Measurements from ENCODE around the gene MECP2.
"Not testable (repeated sequence)": the region's sequence is repeated elsewhere in the genome, so short reads cannot be mapped to it uniquely, and the experiment has no call there.

The MECP2 gene

DNA sequence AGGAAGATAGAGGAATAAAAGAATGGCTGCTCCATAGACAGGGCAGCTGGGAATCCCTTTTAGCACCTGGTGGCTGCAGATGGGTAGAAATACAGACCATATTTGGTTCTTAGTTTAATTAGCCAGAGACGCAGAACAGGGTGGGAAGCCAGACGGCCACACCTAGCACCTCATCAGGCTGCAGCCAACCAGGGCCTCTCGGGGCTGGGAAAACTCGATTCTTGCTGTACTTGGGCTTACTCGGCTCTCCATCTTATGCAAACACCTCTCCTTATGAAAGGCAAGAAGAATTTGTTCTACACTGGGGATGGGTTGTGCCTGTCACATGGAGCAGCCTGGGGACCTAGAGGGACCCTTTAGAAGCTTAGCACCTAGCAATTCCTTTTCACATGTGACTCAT is 97.5 kb downstream of the MECP2 start:
- no peak for TF ChIP-seq CTCF (conservative IDR thresholded peaks at IDR 0.05; ENCODE audit: low read depth, low read length)
- Histone ChIP-seq H3K79me2 (ENCODE audit: insufficient read depth, low read depth) (no peaks in the 10 kb centered on the region), H3K4me2 (no peak overlapping the region), H2AFZ (ENCODE audit: low read depth) (no peak overlapping the region), H3K9ac (no peak overlapping the region), H4K20me1 (ENCODE audit: insufficient read depth) (no peaks in the 10 kb centered on the region), H3K4me3 (IDR thresholded peaks at IDR 0.05; ENCODE audit: insufficient read depth, low read depth, low read length) (no peak overlapping the region), H3K36me3 (ENCODE audit: insufficient read depth) (no peaks in the 10 kb centered on the region), H3K27ac (no peak overlapping the region), H3K27me3 (ENCODE audit: insufficient read depth, low read depth) (no peaks in the 10 kb centered on the region), H3K4me1 (ENCODE audit: low read depth, poor library complexity, severe bottlenecking) (peaks cover 34% of the 10 kb centered on the region)

GRCh38 chrX:153999359-154000037 is 98.0 kb downstream of the MECP2 start:
- Histone ChIP-seq H3K79me2 (ENCODE audit: insufficient read depth, low read depth) (no peaks in the 10 kb centered on the region), H3K4me2 (no peak overlapping the region), H3K4me1 (ENCODE audit: low read depth, poor library complexity, severe bottlenecking) (peaks cover 34% of the 10 kb centered on the region), H3K27ac (no peak overlapping the region), H4K20me1 (ENCODE audit: insufficient read depth) (no peaks in the 10 kb centered on the region), H3K36me3 (ENCODE audit: insufficient read depth) (no peaks in the 10 kb centered on the region), H3K4me3 (IDR thresholded peaks at IDR 0.05; ENCODE audit: insufficient read depth, low read depth, low read length) (no peak overlapping the region), H3K9ac (no peak overlapping the region), H3K27me3 (ENCODE audit: insufficient read depth, low read depth) (no peaks in the 10 kb centered on the region), H2AFZ (ENCODE audit: low read depth) (no peak overlapping the region)
- no peak for TF ChIP-seq CTCF (conservative IDR thresholded peaks at IDR 0.05; ENCODE audit: low read depth, low read length)

DNA sequence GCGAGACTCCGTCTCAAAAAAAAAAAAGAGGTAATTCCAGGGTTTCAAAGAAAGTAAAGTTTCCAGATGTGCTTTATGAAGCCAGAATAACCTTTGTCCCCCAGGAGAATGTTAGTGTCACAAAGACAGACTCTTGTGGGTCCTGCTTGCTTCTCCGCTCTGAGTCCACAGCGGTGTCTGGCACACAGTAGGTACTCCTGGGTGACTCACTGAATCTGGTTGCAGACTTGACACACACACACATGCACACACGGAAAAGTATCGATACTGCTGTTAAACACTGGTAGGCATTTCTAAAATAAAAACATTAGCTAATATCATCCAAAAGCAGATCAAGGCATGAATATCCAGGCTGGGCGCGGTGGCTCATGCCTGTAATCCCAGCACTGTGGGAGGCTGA is 102.0 kb downstream of the MECP2 start:
- TF ChIP-seq CTCF (conservative IDR thresholded peaks at IDR 0.05; ENCODE audit: low read depth, low read length): no peak
- Histone ChIP-seq H3K4me2 (no peak overlapping the region), H3K27ac (no peak overlapping the region), H2AFZ (ENCODE audit: low read depth) (no peak overlapping the region), H3K4me1 (ENCODE audit: low read depth, poor library complexity, severe bottlenecking) (no peaks in the 10 kb centered on the region), H3K36me3 (ENCODE audit: insufficient read depth) (no peaks in the 10 kb centered on the region), H4K20me1 (ENCODE audit: insufficient read depth) (no peaks in the 10 kb centered on the region), H3K79me2 (ENCODE audit: insufficient read depth, low read depth) (no peaks in the 10 kb centered on the region), H3K9ac (no peak overlapping the region), H3K4me3 (IDR thresholded peaks at IDR 0.05; ENCODE audit: insufficient read depth, low read depth, low read length) (no peak overlapping the region), H3K27me3 (ENCODE audit: insufficient read depth, low read depth) (no peaks in the 10 kb centered on the region)

- not testable (repeated sequence) for H3K27ac ChIP-seq; H4K20me1 ChIP-seq (ENCODE audit: insufficient read depth); H3K27me3 ChIP-seq (ENCODE audit: insufficient read depth, low read depth); H3K9ac ChIP-seq; H3K79me2 ChIP-seq (ENCODE audit: insufficient read depth, low read depth); H2AFZ ChIP-seq (ENCODE audit: low read depth); H3K4me1 ChIP-seq (ENCODE audit: low read depth, poor library complexity, severe bottlenecking); H3K36me3 ChIP-seq (ENCODE audit: insufficient read depth); H3K4me2 ChIP-seq; H3K4me3 ChIP-seq (IDR thresholded peaks at IDR 0.05; ENCODE audit: insufficient read depth, low read depth, low read length)
Observed at GRCh38 chrX:153994398-153994797, 103.1 kb downstream of the MECP2 start.

DNA sequence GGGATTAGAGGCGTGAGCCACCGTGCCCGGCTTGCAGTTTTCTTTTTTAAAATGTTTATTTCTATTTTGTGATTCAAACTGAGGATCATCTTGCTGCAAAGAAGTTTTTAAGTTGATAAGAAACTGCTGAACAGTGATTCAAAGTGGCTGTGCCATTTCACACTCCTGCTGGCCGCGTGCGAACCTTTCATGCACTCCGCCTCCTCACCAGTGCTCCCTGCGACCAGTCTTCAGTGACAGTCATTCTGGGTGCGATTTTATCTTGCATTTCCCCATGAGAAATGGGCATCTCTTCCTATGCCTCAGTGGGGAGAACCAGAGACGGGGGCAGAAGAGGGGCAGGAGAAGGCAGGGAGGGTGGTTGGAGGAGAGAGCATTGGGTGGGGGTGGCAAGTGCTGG is 103.5 kb downstream of the MECP2 start:
- Histone ChIP-seq H3K36me3 (ENCODE audit: insufficient read depth) (no peaks in the 10 kb centered on the region), H2AFZ (ENCODE audit: low read depth) (no peak overlapping the region), H3K4me1 (ENCODE audit: low read depth, poor library complexity, severe bottlenecking) (no peaks in the 10 kb centered on the region), H3K9ac (no peak overlapping the region), H3K79me2 (ENCODE audit: insufficient read depth, low read depth) (no peaks in the 10 kb centered on the region), H3K27me3 (ENCODE audit: insufficient read depth, low read depth) (no peaks in the 10 kb centered on the region), H3K4me3 (IDR thresholded peaks at IDR 0.05; ENCODE audit: insufficient read depth, low read depth, low read length) (no peak overlapping the region), H3K4me2 (no peak overlapping the region), H4K20me1 (ENCODE audit: insufficient read depth) (no peaks in the 10 kb centered on the region), H3K27ac (no peak overlapping the region)
- TF ChIP-seq CTCF (conservative IDR thresholded peaks at IDR 0.05; ENCODE audit: low read depth, low read length): no peak
